ENCODE results near the gene CCR3.

CCR3 gene

GRCh38 chr3:46243560-46243959 lies 1.3 kb downstream of the CCR3 start:
- CTCF ChIA-PET = no interaction called here
- TF ChIP-seq, protein P1, sequence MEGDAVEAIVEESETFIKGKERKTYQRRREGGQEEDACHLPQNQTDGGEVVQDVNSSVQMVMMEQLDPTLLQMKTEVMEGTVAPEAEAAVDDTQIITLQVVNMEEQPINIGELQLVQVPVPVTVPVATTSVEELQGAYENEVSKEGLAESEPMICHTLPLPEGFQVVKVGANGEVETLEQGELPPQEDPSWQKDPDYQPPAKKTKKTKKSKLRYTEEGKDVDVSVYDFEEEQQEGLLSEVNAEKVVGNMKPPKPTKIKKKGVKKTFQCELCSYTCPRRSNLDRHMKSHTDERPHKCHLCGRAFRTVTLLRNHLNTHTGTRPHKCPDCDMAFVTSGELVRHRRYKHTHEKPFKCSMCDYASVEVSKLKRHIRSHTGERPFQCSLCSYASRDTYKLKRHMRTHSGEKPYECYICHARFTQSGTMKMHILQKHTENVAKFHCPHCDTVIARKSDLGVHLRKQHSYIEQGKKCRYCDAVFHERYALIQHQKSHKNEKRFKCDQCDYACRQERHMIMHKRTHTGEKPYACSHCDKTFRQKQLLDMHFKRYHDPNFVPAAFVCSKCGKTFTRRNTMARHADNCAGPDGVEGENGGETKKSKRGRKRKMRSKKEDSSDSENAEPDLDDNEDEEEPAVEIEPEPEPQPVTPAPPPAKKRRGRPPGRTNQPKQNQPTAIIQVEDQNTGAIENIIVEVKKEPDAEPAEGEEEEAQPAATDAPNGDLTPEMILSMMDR (conservative IDR thresholded peaks at IDR 0.05; ENCODE audit: low read depth) = no peak

GRCh38 chr3:46245146-46245545 lies 2.9 kb downstream of the CCR3 start:
- H3K27ac ChIP-seq = no peak overlapping the region
- CTCF ChIA-PET = interaction anchor here (0.7 kb wide), 1 partner anchor 38 kb away, joined by 4 read pairs; no protein-coding TSS in a partner anchor
- TF ChIP-seq, protein P1 (conservative IDR thresholded peaks at IDR 0.05; ENCODE audit: low read depth) = no peak
- POLR2A ChIA-PET (ENCODE audit: low non-redundant PET) = no interaction called here
- DNase-seq (ENCODE audit: low spot score) = no peak

More at GRCh38 chr3:46243560-46243959, 1.3 kb downstream of the CCR3 start:
- H3K27ac ChIP-seq = no peak overlapping the region
- DNase-seq (ENCODE audit: low spot score) = no peak
- POLR2A ChIA-PET (ENCODE audit: low non-redundant PET) = no interaction called here

GRCh38 chr3:46252980-46253379 lies 10.7 kb downstream of the CCR3 start:
- H3K27ac ChIP-seq = no peak overlapping the region
- no peak for DNase-seq (ENCODE audit: low spot score)
- TF ChIP-seq, protein P1 (conservative IDR thresholded peaks at IDR 0.05; ENCODE audit: low read depth) = no peak
- ChIA-PET CTCF (no interaction called here), POLR2A (ENCODE audit: low non-redundant PET) (no interaction called here)

GRCh38 chr3:46258525-46258924 lies 16.3 kb downstream of the CCR3 start:
- POLR2A ChIA-PET (ENCODE audit: low non-redundant PET) = no interaction called here
- H3K27ac ChIP-seq = no peak overlapping the region
- TF ChIP-seq, protein P1 (conservative IDR thresholded peaks at IDR 0.05; ENCODE audit: low read depth) = no peak
- DNase-seq (ENCODE audit: low spot score) = no peak
- CTCF ChIA-PET = no interaction called here

GRCh38 chr3:46261926-46262594 lies 19.8 kb downstream of the CCR3 start:
- no peak for DNase-seq (ENCODE audit: low spot score)
- ChIA-PET CTCF (no interaction called here), POLR2A (ENCODE audit: low non-redundant PET) (no interaction called here)
- no peak overlapping the region for H3K27ac ChIP-seq
- TF ChIP-seq, protein P1 (conservative IDR thresholded peaks at IDR 0.05; ENCODE audit: low read depth) = no peak

DNA sequence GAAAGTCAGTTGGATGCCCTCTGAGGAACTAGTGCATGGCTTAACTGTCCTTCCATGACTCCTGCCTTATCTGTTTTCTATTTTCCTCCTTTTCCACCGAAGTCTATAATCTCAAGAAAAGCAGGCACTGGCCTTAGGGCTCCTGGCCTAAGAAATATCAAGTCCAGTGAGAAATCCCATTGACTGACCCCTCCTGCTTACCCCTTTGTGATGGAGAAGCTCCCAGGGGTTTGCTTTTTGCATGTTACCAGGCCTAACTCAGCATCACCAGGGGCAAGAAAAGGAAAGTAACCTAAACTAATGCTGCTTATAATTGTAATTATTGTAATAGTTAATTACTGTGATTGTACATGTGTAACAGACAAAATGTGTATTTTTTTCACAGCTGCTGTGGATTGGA lies 21.7 kb downstream of the CCR3 start:
- no peak overlapping the region for H3K27ac ChIP-seq
- CTCF ChIA-PET = interaction anchor here (0.6 kb wide), 1 partner anchor 757 kb away, joined by 3 read pairs; no protein-coding TSS in a partner anchor
- POLR2A ChIA-PET (ENCODE audit: low non-redundant PET) = no interaction called here
- TF ChIP-seq, protein P1 (conservative IDR thresholded peaks at IDR 0.05; ENCODE audit: low read depth) = no peak
- no peak for DNase-seq (ENCODE audit: low spot score)
